Measurements from ENCODE around the gene MED15. TPM values are rescaled to one million over a fixed set of nuclear protein-coding genes. Genes with fewer than 3 reads are reported as not detected.

Gene MED15
- total RNA-seq, 2 donors from 2014 or later, result 61.4 to 62.7 TPM

DNA sequence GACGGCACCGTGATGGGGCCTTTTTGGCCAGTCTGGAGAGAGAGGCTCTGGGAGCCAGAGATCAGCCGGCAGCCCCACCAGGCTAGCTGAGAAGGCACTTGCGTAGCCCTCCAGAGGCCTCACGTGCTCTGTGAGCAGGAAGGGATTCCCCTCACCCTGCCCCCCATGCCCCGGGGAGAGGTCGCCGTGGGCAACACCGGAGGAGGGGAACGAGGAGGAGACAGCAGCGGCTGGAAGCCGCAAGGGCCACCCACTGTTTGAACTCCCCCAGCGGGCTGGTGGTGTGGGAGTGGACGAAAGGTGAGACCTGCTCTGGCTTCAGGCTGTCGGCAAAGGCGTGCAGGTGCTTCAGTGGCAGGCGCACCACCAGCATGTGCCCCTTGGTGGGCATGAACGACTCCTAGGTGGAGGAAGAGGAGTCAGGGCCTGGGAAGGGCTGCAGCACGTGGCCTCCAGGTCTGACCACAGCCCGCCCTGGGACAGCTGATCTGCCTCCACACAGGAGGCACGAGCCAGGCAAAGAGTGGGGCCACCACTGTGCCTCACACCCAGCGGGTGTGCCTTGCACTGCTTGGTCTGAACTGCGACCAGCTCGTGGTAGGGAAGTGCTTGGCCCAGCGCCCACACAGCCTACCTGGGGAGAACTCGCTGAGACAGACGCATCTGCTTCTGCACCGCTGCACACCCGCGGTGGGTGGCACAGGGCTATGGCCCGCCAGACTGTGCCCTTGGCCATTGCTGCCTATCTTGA lies 99.9 kb downstream of the MED15 start:
- Histone ChIP-seq H3K9me3 (ENCODE audit: control insufficient read depth, low read length) (no peaks in the 10 kb centered on the region), H3K27ac (ENCODE audit: low read depth, low read length) (no peak overlapping the region), H3K9ac (ENCODE audit: extremely low read depth, low read length, poor library complexity, severe bottlenecking) (no peak overlapping the region), H3K4me1 (ENCODE audit: control insufficient read depth, insufficient read depth, low read length) (no peaks in the 10 kb centered on the region), H3K36me3 (ENCODE audit: control insufficient read depth, insufficient read depth, low read length) (no peaks in the 10 kb centered on the region), H3K4me3 (ENCODE audit: low read length) (no peak overlapping the region), H3K27me3 (ENCODE audit: control insufficient read depth, insufficient read depth, low read length, poor library complexity, severe bottlenecking) (no peaks in the 10 kb centered on the region)
- Mint-ChIP-seq H3K27me3 (ENCODE audit: insufficient read depth) (no peaks in the 10 kb centered on the region), H3K4me3 (no peak overlapping the region), H3K27ac (no peak overlapping the region), H3K36me3 (ENCODE audit: low read depth) (no peaks in the 10 kb centered on the region), H3K9me3 (no peaks in the 10 kb centered on the region), H3K4me1 (peaks cover 9% of the 10 kb centered on the region)
- TF ChIP-seq, protein P1, sequence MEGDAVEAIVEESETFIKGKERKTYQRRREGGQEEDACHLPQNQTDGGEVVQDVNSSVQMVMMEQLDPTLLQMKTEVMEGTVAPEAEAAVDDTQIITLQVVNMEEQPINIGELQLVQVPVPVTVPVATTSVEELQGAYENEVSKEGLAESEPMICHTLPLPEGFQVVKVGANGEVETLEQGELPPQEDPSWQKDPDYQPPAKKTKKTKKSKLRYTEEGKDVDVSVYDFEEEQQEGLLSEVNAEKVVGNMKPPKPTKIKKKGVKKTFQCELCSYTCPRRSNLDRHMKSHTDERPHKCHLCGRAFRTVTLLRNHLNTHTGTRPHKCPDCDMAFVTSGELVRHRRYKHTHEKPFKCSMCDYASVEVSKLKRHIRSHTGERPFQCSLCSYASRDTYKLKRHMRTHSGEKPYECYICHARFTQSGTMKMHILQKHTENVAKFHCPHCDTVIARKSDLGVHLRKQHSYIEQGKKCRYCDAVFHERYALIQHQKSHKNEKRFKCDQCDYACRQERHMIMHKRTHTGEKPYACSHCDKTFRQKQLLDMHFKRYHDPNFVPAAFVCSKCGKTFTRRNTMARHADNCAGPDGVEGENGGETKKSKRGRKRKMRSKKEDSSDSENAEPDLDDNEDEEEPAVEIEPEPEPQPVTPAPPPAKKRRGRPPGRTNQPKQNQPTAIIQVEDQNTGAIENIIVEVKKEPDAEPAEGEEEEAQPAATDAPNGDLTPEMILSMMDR (conservative IDR thresholded peaks at IDR 0.05), result no peak
- WGBS, 2 experiments (ENCODE audit: insufficient coverage in 1 of 2, insufficient read length in 1 of 2), result 78 to 83% methylated on average over 16 to 31 of the region's 31 CpGs
- peak; percentile 68 for DNase-seq

DNA sequence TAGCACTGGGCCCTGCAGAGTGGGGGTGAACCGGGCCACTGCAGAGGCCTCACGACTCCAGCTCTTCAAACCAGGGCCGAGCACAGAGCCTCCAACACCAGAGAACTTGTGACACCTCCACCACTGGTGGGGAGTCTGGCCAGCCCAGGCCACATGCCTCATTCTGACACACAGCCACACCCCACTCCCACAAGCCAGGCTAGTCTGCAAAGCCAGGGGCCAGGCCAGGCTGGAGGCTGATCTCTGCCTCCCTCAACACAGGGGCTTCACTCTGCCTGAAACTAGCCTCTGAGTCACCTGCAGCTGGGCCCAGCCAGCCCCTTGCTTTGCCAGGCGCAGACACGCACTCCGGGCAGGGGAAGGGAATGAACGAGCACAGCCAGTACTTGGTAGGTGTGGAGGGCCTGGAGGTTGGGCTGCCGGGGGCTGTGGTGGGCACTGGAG lies 102.9 kb downstream of the MED15 start:
- Mint-ChIP-seq H3K4me3 (no peak overlapping the region), H3K27ac (no peak overlapping the region), H3K36me3 (ENCODE audit: low read depth) (no peaks in the 10 kb centered on the region), H3K27me3 (ENCODE audit: insufficient read depth) (no peaks in the 10 kb centered on the region), H3K9me3 (no peaks in the 10 kb centered on the region), H3K4me1 (peaks cover 9% of the 10 kb centered on the region)
- Histone ChIP-seq H3K27me3 (ENCODE audit: control insufficient read depth, insufficient read depth, low read length, poor library complexity, severe bottlenecking) (no peaks in the 10 kb centered on the region), H3K27ac (ENCODE audit: low read depth, low read length) (no peak overlapping the region), H3K4me1 (ENCODE audit: control insufficient read depth, insufficient read depth, low read length) (no peaks in the 10 kb centered on the region), H3K9me3 (ENCODE audit: control insufficient read depth, low read length) (no peaks in the 10 kb centered on the region), H3K4me3 (ENCODE audit: low read length) (no peak overlapping the region), H3K9ac (ENCODE audit: extremely low read depth, low read length, poor library complexity, severe bottlenecking) (no peak overlapping the region), H3K36me3 (ENCODE audit: control insufficient read depth, insufficient read depth, low read length) (no peaks in the 10 kb centered on the region)
- DNase-seq, result no peak
- TF ChIP-seq, protein P1 (conservative IDR thresholded peaks at IDR 0.05), result no peak
- 90 to 94% methylated on average over 4 to 8 of the region's 8 CpGs for WGBS, 2 experiments (ENCODE audit: insufficient coverage in 1 of 2, insufficient read length in 1 of 2)

DNA sequence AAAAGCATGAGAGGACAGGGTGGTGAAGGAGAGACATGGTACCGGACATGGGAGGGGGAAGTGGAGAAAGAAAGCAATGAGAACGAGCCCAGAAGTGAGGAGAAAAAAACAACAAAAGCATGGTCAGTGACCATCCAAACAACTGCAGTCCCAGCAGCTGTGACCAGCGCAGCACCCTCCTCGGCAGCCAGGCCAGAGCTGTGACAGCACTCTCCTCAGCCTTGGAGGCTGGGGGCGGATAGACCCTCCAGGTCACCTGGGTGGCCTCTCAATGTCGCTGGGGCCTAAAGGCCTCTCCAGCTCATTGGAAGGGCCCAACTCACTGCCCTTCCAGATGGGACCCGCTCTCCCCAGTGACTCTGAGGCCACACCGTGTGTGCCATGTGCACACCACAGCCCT lies 103.3 kb downstream of the MED15 start:
- no peaks in the 10 kb centered on the region for H3K36me3 Mint-ChIP-seq (ENCODE audit: low read depth)
- Histone ChIP-seq H3K27me3 (ENCODE audit: control insufficient read depth, insufficient read depth, low read length, poor library complexity, severe bottlenecking) (no peaks in the 10 kb centered on the region), H3K4me3 (ENCODE audit: low read length) (no peak overlapping the region), H3K4me1 (ENCODE audit: control insufficient read depth, insufficient read depth, low read length) (peaks cover 1% of the 10 kb centered on the region), H3K9me3 (ENCODE audit: control insufficient read depth, low read length) (no peaks in the 10 kb centered on the region), H3K27ac (ENCODE audit: low read depth, low read length) (no peak overlapping the region), H3K36me3 (ENCODE audit: control insufficient read depth, insufficient read depth, low read length) (no peaks in the 10 kb centered on the region), H3K9ac (ENCODE audit: extremely low read depth, low read length, poor library complexity, severe bottlenecking) (no peak overlapping the region)
- no peak overlapping the region for H3K27ac Mint-ChIP-seq
- peaks cover 8% of the 10 kb centered on the region for H3K4me1 Mint-ChIP-seq
- WGBS, 2 experiments (ENCODE audit: insufficient coverage in 1 of 2, insufficient read length in 1 of 2), result 84 to 87% methylated on average over 8 of the region's 8 CpGs
- H3K9me3 Mint-ChIP-seq, result no peaks in the 10 kb centered on the region
- TF ChIP-seq, protein P1 (conservative IDR thresholded peaks at IDR 0.05), result no peak
- H3K27me3 Mint-ChIP-seq (ENCODE audit: insufficient read depth), result no peaks in the 10 kb centered on the region
- no peak for DNase-seq
- H3K4me3 Mint-ChIP-seq, result no peak overlapping the region

Measured in endodermal cell (in vitro differentiated cells).